OCI-LY7 (cell line): ENCODE measurements around the gene MRPL19. TPM values are rescaled to one million over a fixed set of nuclear protein-coding genes. Genes with fewer than 3 reads are reported as not detected.

Experiments used
- BruUV-seq: library from RNA; stranded (reverse); fragments of 400-500 nt; replicated peaks from 2 replicates; lab custom pipeline; 2021; lab: Mats Ljungman, UMichigan
- CTCF ChIA-PET: fragments of 300-600 bp; sonication (Branson Sonifier 250); formaldehyde crosslinking; loops from one replicate; lab custom pipeline; 2022; ENCODE audit warnings: antibody characterized with exemption; ENCODE audit not compliant: unreplicated experiment; lab: Charles Lee
- POLR2A ChIA-PET: fragments of 300-600 bp; sonication (Branson Sonifier 250); formaldehyde crosslinking; loops from one replicate; lab custom pipeline; 2022; ENCODE audit warnings: antibody characterized with exemption; lab: Charles Lee
- DNase-seq: peaks from one replicate; pipeline ENCODE4 v3.0.0-alpha.2; 2015; ENCODE audit warnings: low spot score
- H2AFZ ChIP-seq: fragments of 200-600 bp; sonication (generic), shearing (Covaris generic); 2 replicates; pipeline ENCODE4 v1.6.1; 2014; ENCODE audit warnings: mild to moderate bottlenecking, antibody characterized with exemption, low read length, moderate library complexity
- H3K27ac ChIP-seq: fragments of 200-600 bp; sonication (generic); 2 replicates; pipeline ENCODE4 v1.5.1; 2014; ENCODE audit warnings: mixed run types, low read depth, mild to moderate bottlenecking, moderate library complexity, low read length, inconsistent platforms; ENCODE audit not compliant: poor library complexity, severe bottlenecking
- H3K36me3 ChIP-seq: fragments of 200-600 bp; sonication (generic); 2 replicates; pipeline ENCODE4 v1.6.1; 2014; ENCODE audit warnings: mild to moderate bottlenecking, antibody characterized with exemption, low read length, moderate library complexity, mixed read lengths; ENCODE audit not compliant: insufficient read depth
- H3K4me1 ChIP-seq: fragments of 200-600 bp; sonication (generic); 2 replicates; pipeline ENCODE4 v1.5.1; 2014; ENCODE audit warnings: mild to moderate bottlenecking, low read length; ENCODE audit not compliant: insufficient read depth, poor library complexity, severe bottlenecking
- H3K4me2 ChIP-seq: fragments of 200-600 bp; sonication (generic); 2 replicates; pipeline ENCODE4 v1.6.1; 2014; ENCODE audit warnings: mild to moderate bottlenecking, low read length
- H3K4me3 ChIP-seq: fragments of 200-600 bp; sonication (generic); 2 replicates; pipeline ENCODE4 v1.5.1; 2014; ENCODE audit warnings: mild to moderate bottlenecking, low read depth, low read length; ENCODE audit not compliant: poor library complexity, severe bottlenecking
- H3K79me2 ChIP-seq: fragments of 200-600 bp; sonication (generic); 2 replicates; pipeline ENCODE4 v1.6.1; 2016; ENCODE audit warnings: low read depth, mild to moderate bottlenecking, low read length, moderate library complexity, mixed read lengths; ENCODE audit not compliant: insufficient read depth
- H3K9me2 ChIP-seq: fragments of 200-600 bp; sonication (generic); 2 replicates; pipeline ENCODE4 v1.6.1; 2016; ENCODE audit warnings: mild to moderate bottlenecking, low read length, mixed read lengths; ENCODE audit not compliant: insufficient read depth
- H3K9me3 ChIP-seq: fragments of 200-600 bp; sonication (generic); 2 replicates; pipeline ENCODE4 v1.6.1; 2014; ENCODE audit warnings: mild to moderate bottlenecking, mixed run types, low read length, mixed read lengths
- H4K20me1 ChIP-seq: fragments of 200-600 bp; sonication (generic); 2 replicates; pipeline ENCODE4 v1.6.1; 2014; ENCODE audit warnings: mild to moderate bottlenecking, antibody characterized with exemption, low read length, moderate library complexity, mixed read lengths; ENCODE audit not compliant: insufficient read depth
- CTCF ChIP-seq: fragments of 200-600 bp; sonication (generic); conservative IDR thresholded peaks from 2 replicates; pipeline ENCODE4 v1.5.1; 2014; ENCODE audit warnings: mild to moderate bottlenecking, antibody characterized with exemption, low read length, moderate library complexity, mixed read lengths
- EZH2phosphoT487 ChIP-seq: fragments of 200-600 bp; sonication (generic); IDR thresholded peaks from 2 replicates; pipeline ENCODE4 v1.6.1; 2018; ENCODE audit warnings: low read depth, borderline replicate concordance, mild to moderate bottlenecking, mixed run types, antibody characterized with exemption, low read length, moderate library complexity, mixed read lengths
- intact Hi-C: fragments of 100-400 bp; cut with micrococcal nuclease; formaldehyde crosslinking; loops from one replicate; pipeline ENCODE4 v1.10.0; 2022; ENCODE audit not compliant: unreplicated experiment
- total RNA-seq, 2 experiments: library from RNA; depleted of rRNA in 1 of 2; stranded (reverse); fragments of >200 nt in 1 of 2; shearing (Covaris generic) in 1 of 2; gene quantifications; 2 replicates each; pipeline ENCODE4 v1.2.3, GENCODE V29; 2014 to 2022

MRPL19 gene
- total RNA-seq, 2 experiments from 2014 or later: 42.6 to 52.7 TPM

GRCh38 chr2:75632813-75633212 lies 13.8 kb upstream of the MRPL19 start:
- ChIA-PET POLR2A (no interaction called here), CTCF (no interaction called here)
- Histone ChIP-seq H3K79me2 (no peaks in the 10 kb centered on the region), H3K4me3 (no peak overlapping the region), H3K4me1 (no peaks in the 10 kb centered on the region), H3K4me2 (no peak overlapping the region), H3K27ac (no peak overlapping the region), H2AFZ (no peak overlapping the region), H3K9me2 (no peaks in the 10 kb centered on the region), H3K36me3 (no peaks in the 10 kb centered on the region), H3K9me3 (no peaks in the 10 kb centered on the region), H4K20me1 (no peaks in the 10 kb centered on the region)
- no peak for DNase-seq
- TF ChIP-seq CTCF (no peak), EZH2phosphoT487 (no peak)
- intact Hi-C loops: no loop called here
- no TSS peak for BruUV-seq

DNA sequence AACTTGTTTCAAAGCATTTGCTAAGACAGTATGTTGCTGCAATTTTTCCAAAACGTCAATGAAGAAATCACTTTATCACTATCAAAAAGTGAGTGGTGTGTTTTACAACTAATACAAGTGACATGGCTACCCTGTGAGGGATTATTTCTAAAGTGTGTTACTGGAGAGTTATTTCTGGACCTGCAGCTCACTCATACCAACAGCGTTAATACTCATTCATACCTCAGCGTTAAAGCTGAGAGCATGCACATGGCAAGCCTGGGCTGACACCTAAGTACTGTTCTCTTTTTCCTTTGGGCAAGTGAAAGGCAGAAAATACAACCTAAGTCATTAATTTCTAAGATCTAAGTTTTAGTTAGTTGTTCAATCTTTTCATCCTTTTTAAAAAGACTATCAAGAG lies 13.0 kb upstream of the MRPL19 start:
- Histone ChIP-seq H3K4me3 (no peak overlapping the region), H3K79me2 (no peaks in the 10 kb centered on the region), H4K20me1 (no peaks in the 10 kb centered on the region), H2AFZ (no peak overlapping the region), H3K4me1 (no peaks in the 10 kb centered on the region), H3K9me3 (no peaks in the 10 kb centered on the region), H3K27ac (no peak overlapping the region), H3K36me3 (no peaks in the 10 kb centered on the region), H3K9me2 (no peaks in the 10 kb centered on the region), H3K4me2 (no peak overlapping the region)
- intact Hi-C loops: no loop called here
- no peak for TF ChIP-seq CTCF
- no peak for TF ChIP-seq EZH2phosphoT487
- no TSS peak for BruUV-seq
- ChIA-PET POLR2A (no interaction called here), CTCF (no interaction called here)
- no peak for DNase-seq

DNA sequence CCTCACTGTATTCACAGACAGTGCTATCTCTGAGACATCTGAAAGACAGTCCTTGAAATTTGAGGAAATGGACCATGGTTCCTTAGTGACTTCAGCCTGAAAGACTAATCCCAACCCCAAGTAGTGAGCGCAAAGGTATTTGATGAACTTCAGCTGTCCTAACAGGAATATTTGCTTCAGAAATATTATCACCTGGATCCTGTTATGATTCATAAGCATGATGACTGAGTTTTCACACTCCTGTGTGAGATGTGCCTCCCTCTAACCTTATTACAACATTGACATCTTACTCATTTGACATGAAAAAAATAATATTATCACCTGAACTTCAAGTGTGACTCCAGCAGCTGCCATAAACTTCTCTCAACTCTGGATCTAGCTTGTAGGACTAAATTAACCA lies 11.6 kb upstream of the MRPL19 start:
- no peaks in the 10 kb centered on the region for H3K4me1 ChIP-seq
- H3K4me2 ChIP-seq: no peak overlapping the region
- POLR2A ChIA-PET: interaction anchor here (1.0 kb wide), 1 partner anchor 969 kb away, joined by 4 read pairs; no protein-coding TSS in a partner anchor
- H3K27ac ChIP-seq: no peak overlapping the region
- no peaks in the 10 kb centered on the region for H3K36me3 ChIP-seq
- no peaks in the 10 kb centered on the region for H3K9me2 ChIP-seq
- TF ChIP-seq CTCF: no peak
- TF ChIP-seq EZH2phosphoT487: no peak
- H3K9me3 ChIP-seq: no peaks in the 10 kb centered on the region
- no peak overlapping the region for H3K4me3 ChIP-seq
- no peak overlapping the region for H2AFZ ChIP-seq
- no peak for DNase-seq
- no peaks in the 10 kb centered on the region for H4K20me1 ChIP-seq
- no TSS peak for BruUV-seq
- H3K79me2 ChIP-seq: no peaks in the 10 kb centered on the region
- CTCF ChIA-PET: no interaction called here
- intact Hi-C loops: no loop called here
